Measurements from ENCODE around the gene NUDT3. TPM values are rescaled to one million over a fixed set of nuclear protein-coding genes. Genes with fewer than 3 reads are reported as not detected.
A peak's percentile ranks its signal among the peaks of the same experiment; 100 is the strongest.

The NUDT3 gene
- total and polyA plus RNA-seq, 9 of the 15 experiments (the other 6 are each of a cell fraction or from before 2014, with no cell fraction given): 5.4 to 81.2 (median 56.4) TPM

- TF ChIP-seq ZNF407 (IDR thresholded peaks at IDR 0.05; ENCODE audit: low read depth) (peak; percentile 5; the same call in 1 of the 2 replicates), ZNF3 (CRISPR knock-in tag; IDR thresholded peaks at IDR 0.05) (no peak), MAZ (CRISPR knock-in tag; conservative IDR thresholded peaks at IDR 0.05 in 1 of 2, IDR thresholded peaks at IDR 0.05 in 1 of 2) (peak in 1 of 2 experiments; percentile 61; a peak in 2 of 4 replicates), RBM17 (IDR thresholded peaks at IDR 0.05; ENCODE audit: borderline replicate concordance, low read depth, low read length) (no peak), ZNF217 (CRISPR knock-in tag; IDR thresholded peaks at IDR 0.05) (no peak), ZNF445 (CRISPR knock-in tag; IDR thresholded peaks at IDR 0.05; ENCODE audit: low read depth) (0 out of 2 replicates have a peak, but pooled peaks have one; percentile 62), MTA3 (IDR thresholded peaks at IDR 0.05; ENCODE audit: borderline replicate concordance) (0 out of 2 replicates have a peak, but pooled peaks have one; percentile 40), RAD21 (CRISPR knock-in tag; conservative IDR thresholded peaks at IDR 0.05 in 1 of 2, IDR thresholded peaks at IDR 0.05 in 1 of 2) (peak; percentile 95 to 97), ZNF431 (CRISPR knock-in tag; IDR thresholded peaks at IDR 0.05) (no peak), FOSL1 (tag; conservative IDR thresholded peaks at IDR 0.05) (0 out of 2 replicates have a peak, but pooled peaks have one; percentile 17), TCF15 (CRISPR knock-in tag; IDR thresholded peaks at IDR 0.05) (no peak)
- TF ChIP-seq, protein P1, sequence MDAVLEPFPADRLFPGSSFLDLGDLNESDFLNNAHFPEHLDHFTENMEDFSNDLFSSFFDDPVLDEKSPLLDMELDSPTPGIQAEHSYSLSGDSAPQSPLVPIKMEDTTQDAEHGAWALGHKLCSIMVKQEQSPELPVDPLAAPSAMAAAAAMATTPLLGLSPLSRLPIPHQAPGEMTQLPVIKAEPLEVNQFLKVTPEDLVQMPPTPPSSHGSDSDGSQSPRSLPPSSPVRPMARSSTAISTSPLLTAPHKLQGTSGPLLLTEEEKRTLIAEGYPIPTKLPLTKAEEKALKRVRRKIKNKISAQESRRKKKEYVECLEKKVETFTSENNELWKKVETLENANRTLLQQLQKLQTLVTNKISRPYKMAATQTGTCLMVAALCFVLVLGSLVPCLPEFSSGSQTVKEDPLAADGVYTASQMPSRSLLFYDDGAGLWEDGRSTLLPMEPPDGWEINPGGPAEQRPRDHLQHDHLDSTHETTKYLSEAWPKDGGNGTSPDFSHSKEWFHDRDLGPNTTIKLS (IDR thresholded peaks at IDR 0.05; ENCODE audit: borderline replicate concordance, low read depth): 0 out of 2 replicates have a peak, but pooled peaks have one; percentile 19
Measured at GRCh38 chr6:34414999-34415858, 22.8 kb upstream of the NUDT3 start (continued).
